A673 (cell line): ENCODE results near the gene NCBP3. TPM values are rescaled to one million over a fixed set of nuclear protein-coding genes. Genes with fewer than 3 reads are reported as not detected.

ENCODE experiments used
- BruUV-seq: library from RNA; stranded (reverse); fragments of 400-500 nt; replicated peaks from 2 replicates; lab custom pipeline; 2021; lab: Mats Ljungman, UMichigan
- CTCF ChIA-PET: fragments of 300-600 bp; sonication (Branson Sonifier 250); formaldehyde crosslinking; loops from one replicate; lab custom pipeline; 2022; ENCODE audit warnings: antibody characterized with exemption; lab: Charles Lee
- POLR2A ChIA-PET: fragments of 300-600 bp; sonication (Branson Sonifier 250); formaldehyde crosslinking; loops from one replicate; lab custom pipeline; 2022; ENCODE audit warnings: antibody characterized with exemption; ENCODE audit not compliant: low non-redundant PET; lab: Charles Lee
- DNase-seq: peaks from one replicate; pipeline ENCODE4 v3.0.0-alpha.2; 2015; ENCODE audit warnings: low spot score
- H3K27ac ChIP-seq: fragments of 200-600 bp; sonication (generic); 2 replicates; pipeline ENCODE4 v1.5.1; 2016; ENCODE audit warnings: mixed run types, low read depth, mild to moderate bottlenecking, mixed read lengths, antibody characterized with exemption, low read length; ENCODE audit not compliant: poor library complexity, severe bottlenecking
- H3K27me3 ChIP-seq: fragments of 200-600 bp; sonication (generic); replicated peaks from 2 replicates; pipeline ENCODE4 v1.6.1; 2017; ENCODE audit warnings: mixed run types, low read depth, mild to moderate bottlenecking, mixed read lengths, antibody characterized with exemption, low read length; ENCODE audit not compliant: insufficient read depth, poor library complexity
- H3K36me3 ChIP-seq: fragments of 200-600 bp; sonication (generic); 2 replicates; pipeline ENCODE4 v1.6.1; 2016; ENCODE audit warnings: mixed run types, mild to moderate bottlenecking, mixed read lengths, antibody characterized with exemption, low read length; ENCODE audit not compliant: insufficient read depth, poor library complexity, severe bottlenecking
- H3K4me1 ChIP-seq: fragments of 200-600 bp; sonication (generic); 2 replicates; pipeline ENCODE4 v1.6.1; 2017; ENCODE audit warnings: mixed run types, mild to moderate bottlenecking, mixed read lengths, antibody characterized with exemption, low read length; ENCODE audit not compliant: insufficient read depth, poor library complexity, severe bottlenecking
- H3K4me3 ChIP-seq: fragments of 200-600 bp; sonication (generic); 2 replicates; pipeline ENCODE4 v1.5.1; 2016; ENCODE audit warnings: low read depth, mixed run types, mild to moderate bottlenecking, mixed read lengths, low read length; ENCODE audit not compliant: poor library complexity, severe bottlenecking
- H3K9me3 ChIP-seq: fragments of 200-600 bp; sonication (generic); 2 replicates; pipeline ENCODE4 v1.6.1; 2016; ENCODE audit warnings: mixed run types, low read depth, mild to moderate bottlenecking, mixed read lengths, antibody characterized with exemption, low read length; ENCODE audit not compliant: poor library complexity, severe bottlenecking
- EZH2 ChIP-seq: fragments of 200-600 bp; sonication (generic); IDR thresholded peaks from 2 replicates; pipeline ENCODE4 v1.6.1; 2017; ENCODE audit warnings: borderline replicate concordance, low read depth, mild to moderate bottlenecking, mixed read lengths, antibody characterized with exemption, low read length; ENCODE audit not compliant: poor library complexity, severe bottlenecking
- intact Hi-C: fragments of 100-400 bp; cut with micrococcal nuclease; formaldehyde crosslinking; loops from one replicate; pipeline ENCODE4 v1.10.0; 2022; ENCODE audit not compliant: unreplicated experiment
- total RNA-seq: library from RNA; stranded (reverse); gene quantifications from 2 replicates; pipeline ENCODE4 v1.2.3, GENCODE V29; 2021
- TF ChIP-seq, protein P1 (sequence below): fragments of 300-800, 200-600 bp; sonication (generic); conservative IDR thresholded peaks from 2 replicates; pipeline ENCODE4 v1.5.1; 2017; ENCODE audit warnings: low read depth, mild to moderate bottlenecking, antibody characterized with exemption, low read length, moderate library complexity, mixed read lengths

Gene NCBP3
- total RNA-seq, 1 experiment from 2014 or later = 59.9 TPM

GRCh38 chr17:3802461-3803307 lies 43.4 kb downstream of the NCBP3 start:
- ChIA-PET CTCF (no interaction called here), POLR2A (no interaction called here)
- intact Hi-C loops = loop anchor here (5.0 kb wide), 1 partner anchor 65 kb away; no protein-coding TSS in a partner anchor
- DNase-seq = no peak
- H3K27me3 ChIP-seq = no peaks in the 10 kb centered on the region
- H3K9me3 ChIP-seq = no peaks in the 10 kb centered on the region
- H3K4me1 ChIP-seq = no peaks in the 10 kb centered on the region
- H3K4me3 ChIP-seq = no peak overlapping the region
- no peak overlapping the region for H3K27ac ChIP-seq
- TF ChIP-seq, protein P1, sequence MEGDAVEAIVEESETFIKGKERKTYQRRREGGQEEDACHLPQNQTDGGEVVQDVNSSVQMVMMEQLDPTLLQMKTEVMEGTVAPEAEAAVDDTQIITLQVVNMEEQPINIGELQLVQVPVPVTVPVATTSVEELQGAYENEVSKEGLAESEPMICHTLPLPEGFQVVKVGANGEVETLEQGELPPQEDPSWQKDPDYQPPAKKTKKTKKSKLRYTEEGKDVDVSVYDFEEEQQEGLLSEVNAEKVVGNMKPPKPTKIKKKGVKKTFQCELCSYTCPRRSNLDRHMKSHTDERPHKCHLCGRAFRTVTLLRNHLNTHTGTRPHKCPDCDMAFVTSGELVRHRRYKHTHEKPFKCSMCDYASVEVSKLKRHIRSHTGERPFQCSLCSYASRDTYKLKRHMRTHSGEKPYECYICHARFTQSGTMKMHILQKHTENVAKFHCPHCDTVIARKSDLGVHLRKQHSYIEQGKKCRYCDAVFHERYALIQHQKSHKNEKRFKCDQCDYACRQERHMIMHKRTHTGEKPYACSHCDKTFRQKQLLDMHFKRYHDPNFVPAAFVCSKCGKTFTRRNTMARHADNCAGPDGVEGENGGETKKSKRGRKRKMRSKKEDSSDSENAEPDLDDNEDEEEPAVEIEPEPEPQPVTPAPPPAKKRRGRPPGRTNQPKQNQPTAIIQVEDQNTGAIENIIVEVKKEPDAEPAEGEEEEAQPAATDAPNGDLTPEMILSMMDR = no peak
- TF ChIP-seq EZH2 = no peak
- BruUV-seq = no TSS peak
- H3K36me3 ChIP-seq = peaks cover 6% of the 10 kb centered on the region

DNA sequence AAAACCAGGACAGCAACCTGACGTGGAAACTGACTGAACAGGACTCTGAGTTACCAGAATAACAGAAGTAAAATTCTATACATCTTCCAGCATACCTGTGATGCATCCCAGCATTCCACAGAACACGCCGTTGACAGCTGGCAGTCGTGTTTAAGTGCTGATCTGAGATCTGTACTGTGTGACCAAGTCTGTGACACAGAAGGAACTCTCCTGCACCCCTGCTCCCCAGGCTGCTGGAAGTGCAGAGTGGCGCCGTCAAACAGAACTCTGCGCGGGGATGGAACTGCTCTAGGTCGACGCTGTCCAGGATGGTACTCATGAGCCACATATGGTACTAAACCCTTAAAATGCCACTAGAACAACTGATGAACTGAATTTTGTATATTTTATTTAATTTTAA lies 44.3 kb downstream of the NCBP3 start:
- Histone ChIP-seq H3K27ac (no peak overlapping the region), H3K4me3 (no peak overlapping the region), H3K27me3 (no peaks in the 10 kb centered on the region), H3K36me3 (no peaks in the 10 kb centered on the region), H3K9me3 (no peaks in the 10 kb centered on the region), H3K4me1 (no peaks in the 10 kb centered on the region)
- ChIA-PET CTCF (no interaction called here), POLR2A (no interaction called here)
- intact Hi-C loops = loop anchor here (5.0 kb wide), 1 partner anchor 64 kb away; no protein-coding TSS in a partner anchor
- no peak for TF ChIP-seq EZH2
- TF ChIP-seq, protein P1 = no peak
- BruUV-seq = no TSS peak
- DNase-seq = no peak

DNA sequence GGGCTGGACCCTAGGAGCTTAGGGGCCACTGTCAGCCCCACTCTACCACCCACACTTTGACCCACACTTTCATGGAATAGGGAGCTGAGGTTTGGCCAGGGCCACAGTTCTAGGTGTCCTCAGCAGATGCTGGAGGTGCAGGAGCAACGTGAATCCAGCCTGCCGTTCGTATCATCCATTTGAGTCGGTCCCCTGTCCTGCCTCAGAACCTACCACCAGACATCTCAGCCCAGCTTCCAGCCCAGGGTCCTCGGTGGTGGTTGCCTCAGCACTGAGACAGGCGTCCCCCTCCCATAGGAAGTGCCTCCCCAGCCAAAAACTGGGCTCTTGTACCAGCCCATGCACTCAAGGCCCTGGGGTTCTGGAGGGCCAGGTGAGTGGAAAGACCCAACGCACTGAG lies 44.7 kb downstream of the NCBP3 start:
- intact Hi-C loops = loop anchor here (5.0 kb wide), 1 partner anchor 64 kb away; no protein-coding TSS in a partner anchor
- no TSS peak for BruUV-seq
- Histone ChIP-seq H3K9me3 (no peaks in the 10 kb centered on the region), H3K4me3 (no peak overlapping the region), H3K36me3 (no peaks in the 10 kb centered on the region), H3K27me3 (no peaks in the 10 kb centered on the region), H3K4me1 (no peaks in the 10 kb centered on the region), H3K27ac (no peak overlapping the region)
- CTCF ChIA-PET = no interaction called here
- POLR2A ChIA-PET = no interaction called here
- no peak for DNase-seq
- no peak for TF ChIP-seq EZH2
- TF ChIP-seq, protein P1 = no peak
